ENCODE measurements around the gene SPSB1.

Gene SPSB1

DNA sequence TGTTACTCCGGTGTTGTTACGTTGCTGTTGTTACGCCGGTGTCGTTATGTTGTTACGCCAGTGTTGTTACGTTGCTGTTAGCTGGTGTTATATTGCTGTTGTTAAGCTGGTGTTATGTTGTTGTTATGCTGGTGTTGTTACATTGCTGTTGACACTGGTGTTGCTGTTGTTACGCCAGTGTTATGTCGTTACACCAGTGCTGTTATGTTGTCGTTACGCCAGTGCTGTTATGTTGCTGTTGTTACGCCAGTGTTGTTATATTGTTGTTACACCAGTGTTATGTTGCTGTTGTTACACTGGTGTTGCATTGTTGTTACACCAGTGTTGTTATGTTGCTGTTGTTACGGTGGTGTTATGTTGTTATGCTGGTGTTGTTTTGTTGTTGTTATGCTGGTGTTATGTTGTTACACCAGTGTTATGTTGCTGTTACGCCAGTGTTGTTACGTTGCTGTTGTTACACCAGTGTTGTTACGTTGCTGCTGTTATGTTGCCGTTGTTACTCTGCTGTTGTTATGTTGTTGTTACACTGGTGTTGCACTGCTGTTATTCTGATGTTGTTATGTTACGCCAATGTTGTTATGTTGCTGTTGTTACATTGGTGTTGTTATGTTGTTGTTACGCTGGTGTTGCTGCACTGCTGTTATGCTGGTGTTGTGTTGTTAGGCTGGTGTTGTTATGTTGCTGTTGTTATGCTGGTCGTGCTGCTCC is 32.5 kb upstream of the SPSB1 start:
- DNase-seq = no peak

DNA sequence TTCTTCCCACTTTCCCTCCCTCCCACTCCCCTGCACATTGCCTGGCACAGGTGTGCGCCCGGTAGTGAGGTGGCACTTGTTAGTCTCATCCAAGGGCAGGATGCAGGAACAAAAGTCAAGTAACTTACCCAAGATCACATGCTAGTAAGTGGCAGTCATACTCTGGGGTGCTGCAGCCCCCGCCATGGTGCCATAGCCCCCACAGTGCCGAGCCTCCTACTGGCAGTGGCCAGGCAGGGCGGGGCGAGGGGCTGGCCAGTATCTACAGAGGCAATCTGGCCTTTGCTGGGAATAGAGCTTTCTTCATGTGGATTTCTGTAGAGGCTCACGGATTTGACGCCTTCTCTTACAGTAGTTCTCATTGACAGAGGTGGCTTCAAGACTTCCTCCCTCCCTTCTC is 31.2 kb upstream of the SPSB1 start:
- DNase-seq = no peak

DNA sequence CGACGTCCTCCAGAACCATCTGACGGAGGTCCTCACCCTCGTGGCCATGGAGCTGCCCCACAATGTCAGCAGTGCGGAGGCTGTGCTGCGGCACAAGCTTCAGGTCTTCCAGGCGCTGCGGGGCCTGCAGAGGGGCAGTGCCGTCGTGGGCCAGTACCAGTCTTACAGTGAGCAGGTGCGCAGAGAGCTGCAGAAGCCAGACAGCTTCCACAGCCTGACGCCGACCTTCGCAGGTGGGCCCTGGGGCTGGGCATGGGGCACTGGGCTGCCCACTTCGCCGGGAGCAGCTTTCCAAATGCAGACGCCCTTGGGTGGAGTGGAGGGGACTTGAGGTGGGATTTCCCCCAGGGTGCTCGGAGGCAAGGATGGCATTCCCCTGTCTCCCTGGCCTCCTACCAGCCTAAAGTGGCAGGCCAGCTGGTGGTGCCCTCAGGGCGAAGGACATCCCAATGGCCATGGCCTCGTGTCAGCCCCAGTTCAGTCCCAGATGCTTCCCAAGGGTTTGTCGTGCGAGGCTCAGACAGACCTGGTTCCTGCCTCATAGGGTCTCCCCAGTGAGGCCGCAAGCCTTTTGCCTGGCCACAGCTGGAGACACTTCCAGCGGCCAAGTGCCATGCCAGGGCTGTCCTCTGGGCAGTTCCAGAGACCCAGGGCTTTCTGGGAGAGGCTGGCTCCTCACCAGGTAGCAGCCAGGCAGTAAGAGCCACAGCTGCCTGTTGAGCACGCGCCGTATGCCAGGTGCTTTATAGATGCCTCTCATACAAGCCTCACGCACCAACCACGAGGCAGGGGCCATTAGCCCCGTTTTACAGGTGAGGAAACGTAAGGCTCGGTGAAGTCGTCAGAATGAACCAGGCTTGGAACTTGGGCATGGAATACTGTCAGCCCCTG is 30.4 kb upstream of the SPSB1 start:
- DNase-seq = no peak

DNA sequence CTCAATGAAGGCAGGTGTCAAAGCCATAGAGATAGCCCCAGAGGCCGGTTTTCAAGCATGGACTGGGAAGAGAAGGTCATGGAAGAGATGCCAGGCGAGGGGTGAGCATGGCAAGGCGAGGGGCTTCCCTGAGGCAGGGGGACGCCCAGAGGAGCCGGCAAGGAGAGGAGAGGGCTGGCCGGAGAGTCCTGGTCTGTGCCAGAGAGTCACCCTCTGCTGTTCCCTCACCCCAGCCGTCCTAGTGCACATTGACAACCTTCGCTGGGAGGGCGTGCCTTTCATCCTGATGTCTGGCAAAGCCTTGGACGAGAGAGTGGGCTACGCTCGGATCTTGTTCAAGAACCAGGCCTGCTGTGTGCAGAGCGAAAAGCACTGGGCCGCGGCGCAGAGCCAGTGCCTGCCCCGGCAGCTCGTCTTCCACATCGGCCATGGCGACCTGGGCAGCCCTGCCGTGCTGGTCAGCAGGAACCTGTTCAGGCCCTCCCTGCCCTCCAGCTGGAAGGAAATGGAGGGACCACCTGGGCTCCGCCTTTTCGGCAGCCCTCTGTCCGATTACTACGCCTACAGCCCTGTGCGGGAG is 29.3 kb upstream of the SPSB1 start:
- DNase-seq = no peak

DNA sequence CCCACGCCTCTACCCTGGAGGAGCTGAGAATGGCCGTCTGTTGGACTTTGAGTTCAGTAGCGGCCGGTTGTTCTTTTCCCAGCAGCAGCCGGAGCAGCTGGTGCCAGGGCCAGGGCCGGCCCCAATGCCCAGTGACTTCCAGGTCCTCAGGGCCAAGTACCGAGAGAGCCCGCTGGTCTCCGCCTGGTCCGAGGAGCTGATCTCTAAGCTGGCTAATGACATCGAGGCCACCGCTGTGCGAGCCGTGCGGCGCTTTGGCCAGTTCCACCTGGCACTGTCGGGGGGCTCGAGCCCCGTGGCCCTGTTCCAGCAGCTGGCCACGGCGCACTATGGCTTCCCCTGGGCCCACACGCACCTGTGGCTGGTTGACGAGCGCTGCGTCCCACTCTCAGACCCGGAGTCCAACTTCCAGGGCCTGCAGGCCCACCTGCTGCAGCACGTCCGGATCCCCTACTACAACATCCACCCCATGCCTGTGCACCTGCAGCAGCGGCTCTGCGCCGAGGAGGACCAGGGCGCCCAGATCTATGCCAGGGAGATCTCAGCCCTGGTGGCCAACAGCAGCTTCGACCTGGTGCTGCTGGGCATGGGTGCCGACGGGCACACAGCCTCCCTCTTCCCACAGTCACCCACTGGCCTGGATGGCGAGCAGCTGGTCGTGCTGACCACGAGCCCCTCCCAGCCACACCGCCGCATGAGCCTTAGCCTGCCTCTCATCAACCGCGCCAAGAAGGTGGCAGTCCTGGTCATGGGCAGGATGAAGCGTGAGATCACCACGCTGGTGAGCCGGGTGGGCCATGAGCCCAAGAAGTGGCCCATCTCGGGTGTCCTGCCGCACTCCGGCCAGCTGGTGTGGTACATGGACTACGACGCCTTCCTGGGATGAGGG is 28.5 kb upstream of the SPSB1 start:
- DNase-seq = no peak

DNA sequence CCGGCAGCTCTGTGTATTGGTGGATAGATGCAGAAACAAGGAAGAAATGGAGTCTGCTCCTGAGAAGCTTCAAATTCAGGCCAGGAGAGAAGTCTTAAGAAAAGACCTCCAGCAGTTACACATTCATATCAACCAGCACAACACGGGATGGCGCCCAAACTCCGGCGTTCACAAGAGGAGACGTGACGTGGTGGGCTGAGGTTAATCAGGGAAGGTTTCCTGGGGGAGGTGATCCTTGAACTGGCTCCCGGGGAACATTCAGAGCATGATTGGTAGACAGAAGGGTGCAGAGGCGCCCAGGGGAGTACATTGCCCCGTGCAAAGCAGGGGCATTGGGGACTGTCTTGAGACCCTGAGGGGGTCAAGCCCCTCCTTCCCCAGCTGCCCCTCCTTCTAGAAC is 27.7 kb upstream of the SPSB1 start:
- DNase-seq = no peak

DNA sequence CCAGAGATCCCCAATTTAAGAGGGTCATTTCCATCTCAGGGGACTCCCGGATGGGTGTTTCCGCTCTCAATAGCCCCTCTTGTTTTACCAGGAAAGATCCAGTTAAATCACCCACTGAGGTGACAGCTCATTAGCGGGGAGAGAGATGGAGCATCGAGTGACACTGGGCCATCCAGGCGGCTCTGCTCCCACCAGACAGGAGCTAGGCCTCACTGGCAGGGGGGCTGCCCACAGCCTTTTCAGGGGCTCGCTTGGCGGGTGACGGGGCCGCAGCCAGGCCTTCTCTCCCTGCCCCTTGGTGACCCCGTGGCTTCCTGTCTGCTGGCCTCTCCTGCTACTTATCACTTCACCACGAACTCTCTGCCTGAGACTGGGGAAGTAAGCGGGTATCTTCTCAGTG is 26.7 kb upstream of the SPSB1 start:
- no peak for DNase-seq

DNA sequence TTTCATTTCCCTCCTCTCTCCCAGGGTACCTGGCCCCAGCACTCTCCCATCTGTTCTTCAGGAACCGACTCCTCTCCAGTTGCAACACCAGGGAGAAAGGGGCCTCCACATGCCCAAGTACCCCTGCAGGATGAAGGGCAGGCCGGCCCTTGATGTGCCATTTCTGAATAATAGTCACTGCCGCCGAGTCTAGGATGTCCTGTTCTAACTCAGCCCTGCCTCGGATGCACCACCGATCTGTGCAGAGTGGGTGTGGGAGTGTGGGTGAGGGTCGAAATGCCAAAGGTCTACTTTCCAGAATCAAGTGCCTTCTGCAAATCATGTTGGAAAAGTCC is 25.4 kb upstream of the SPSB1 start:
- no peak for DNase-seq

DNA sequence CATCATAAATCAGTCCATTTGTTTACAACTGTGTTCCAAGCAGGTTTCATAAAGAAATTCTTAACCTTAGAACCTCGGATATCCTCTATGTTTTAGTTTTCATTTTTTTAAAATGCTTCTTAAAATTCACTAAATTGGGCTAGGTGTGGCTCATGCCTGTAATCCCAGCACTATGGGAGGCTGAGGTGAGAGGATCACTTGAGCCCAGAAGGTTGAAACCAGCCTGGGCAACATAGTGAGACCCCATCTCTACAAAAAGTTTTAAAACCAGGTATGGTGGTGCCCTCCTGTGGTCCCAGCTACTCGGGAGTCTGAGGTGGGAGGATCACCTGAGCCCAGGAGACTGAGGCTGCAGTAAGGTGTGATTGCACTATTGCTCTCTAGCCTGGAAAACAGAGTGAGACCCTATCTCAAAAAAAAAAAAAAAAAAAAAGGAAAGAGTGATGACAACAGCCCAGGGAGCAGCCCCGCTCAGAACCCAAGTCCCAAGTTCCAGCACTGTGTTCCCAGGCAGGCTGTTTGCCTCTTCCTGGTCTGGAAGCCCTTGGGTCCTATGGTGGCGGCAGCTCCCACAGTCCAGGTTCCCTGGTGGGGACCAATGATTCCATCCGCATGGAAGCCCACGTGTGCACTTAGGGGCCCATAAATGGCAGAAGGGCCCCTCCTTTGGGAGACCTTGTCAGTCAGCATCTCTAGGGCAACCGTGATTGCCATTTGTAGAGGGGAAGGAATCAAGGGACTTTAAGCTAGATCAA is 24.7 kb upstream of the SPSB1 start:
- no peak for DNase-seq

DNA sequence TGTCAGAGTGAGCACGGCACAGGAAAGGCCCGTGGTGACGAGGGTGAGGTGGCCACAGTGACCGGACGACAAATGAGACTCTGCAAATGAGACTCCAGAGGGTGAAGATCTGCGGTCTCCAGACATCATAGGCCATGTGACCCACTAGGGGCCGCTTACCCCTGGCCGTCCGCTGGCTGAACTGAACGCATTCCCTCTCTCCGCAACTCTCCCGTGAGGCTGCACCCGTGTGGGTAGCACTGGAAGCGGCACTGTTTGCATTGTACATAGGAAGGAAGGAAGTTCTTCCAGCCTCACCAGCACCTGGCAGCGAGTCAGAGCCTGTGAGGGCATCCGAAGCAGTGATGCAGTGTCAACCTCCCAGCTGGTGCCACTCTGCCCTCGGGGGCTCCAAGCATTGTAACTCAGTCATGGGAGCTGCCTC is 23.6 kb upstream of the SPSB1 start:
- DNase-seq = no peak

DNA sequence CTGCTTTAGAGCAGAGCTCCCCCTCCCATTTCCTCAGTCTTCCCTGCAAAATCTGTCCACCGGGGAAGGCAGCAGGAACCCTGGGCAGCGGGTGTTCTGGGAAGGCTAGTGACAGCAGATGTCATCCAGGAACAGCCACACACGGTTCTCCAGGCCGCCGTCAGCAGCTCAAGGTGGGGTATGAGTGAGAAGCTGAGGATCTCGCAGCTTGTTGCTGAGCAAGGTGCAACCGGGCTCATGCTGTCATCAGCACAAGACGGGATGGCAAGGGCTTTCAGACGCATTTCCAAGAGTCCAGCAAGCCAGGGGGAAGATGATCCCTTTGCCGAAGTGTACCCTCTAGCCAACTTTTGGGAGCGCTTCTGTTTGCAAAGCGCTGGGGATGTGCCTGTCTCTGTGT is 23.0 kb upstream of the SPSB1 start:
- DNase-seq = no peak

DNA sequence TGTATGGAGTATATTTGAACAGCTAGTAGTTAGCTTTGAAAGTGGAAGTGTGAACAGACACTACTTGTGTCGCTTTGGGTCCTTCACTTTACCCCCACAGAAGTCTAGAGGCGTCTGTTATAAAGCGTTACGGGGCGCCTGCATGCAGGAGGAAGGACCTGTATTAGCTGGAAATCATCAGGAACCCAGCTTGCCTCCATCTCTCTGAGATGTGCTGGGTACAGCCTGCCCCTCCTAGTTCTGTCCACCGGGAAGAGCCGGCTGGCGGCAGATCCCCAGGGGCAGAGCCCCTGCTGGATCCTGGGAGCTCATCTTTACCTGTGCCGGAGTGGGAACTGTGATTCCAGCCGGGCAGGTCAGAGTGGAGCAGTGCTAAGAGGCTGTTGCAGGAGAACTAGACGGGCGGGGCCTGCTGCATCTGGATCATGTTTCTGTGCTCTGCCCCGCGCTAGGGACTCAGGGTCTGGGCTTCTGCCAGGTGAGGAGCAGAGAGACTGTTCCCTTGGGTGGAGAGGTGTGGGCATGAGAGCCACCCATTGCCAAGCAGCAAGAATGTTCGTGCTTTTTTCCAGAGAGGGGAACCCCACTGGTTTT is 22.3 kb upstream of the SPSB1 start:
- no peak for DNase-seq

DNA sequence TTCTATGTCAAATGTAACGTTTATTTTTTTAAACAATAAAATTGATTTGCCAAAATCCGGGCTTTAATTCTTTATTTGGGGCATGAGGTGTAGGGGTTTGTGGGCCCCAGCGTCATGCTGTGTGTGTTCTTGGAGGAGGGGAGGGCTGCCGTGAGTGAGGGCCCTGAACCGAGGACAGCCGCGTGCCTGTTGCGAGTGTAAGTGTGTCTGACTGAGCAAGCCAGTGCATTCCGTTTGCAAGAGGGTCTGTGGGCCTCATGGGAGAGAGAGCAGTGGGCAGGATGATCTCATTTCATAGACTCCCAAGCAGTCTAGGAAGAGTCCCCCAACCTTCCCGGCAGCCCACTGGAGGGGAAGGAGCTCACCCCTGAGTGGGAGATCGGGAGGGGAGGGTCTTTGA is 21.4 kb upstream of the SPSB1 start:
- DNase-seq = no peak

DNA sequence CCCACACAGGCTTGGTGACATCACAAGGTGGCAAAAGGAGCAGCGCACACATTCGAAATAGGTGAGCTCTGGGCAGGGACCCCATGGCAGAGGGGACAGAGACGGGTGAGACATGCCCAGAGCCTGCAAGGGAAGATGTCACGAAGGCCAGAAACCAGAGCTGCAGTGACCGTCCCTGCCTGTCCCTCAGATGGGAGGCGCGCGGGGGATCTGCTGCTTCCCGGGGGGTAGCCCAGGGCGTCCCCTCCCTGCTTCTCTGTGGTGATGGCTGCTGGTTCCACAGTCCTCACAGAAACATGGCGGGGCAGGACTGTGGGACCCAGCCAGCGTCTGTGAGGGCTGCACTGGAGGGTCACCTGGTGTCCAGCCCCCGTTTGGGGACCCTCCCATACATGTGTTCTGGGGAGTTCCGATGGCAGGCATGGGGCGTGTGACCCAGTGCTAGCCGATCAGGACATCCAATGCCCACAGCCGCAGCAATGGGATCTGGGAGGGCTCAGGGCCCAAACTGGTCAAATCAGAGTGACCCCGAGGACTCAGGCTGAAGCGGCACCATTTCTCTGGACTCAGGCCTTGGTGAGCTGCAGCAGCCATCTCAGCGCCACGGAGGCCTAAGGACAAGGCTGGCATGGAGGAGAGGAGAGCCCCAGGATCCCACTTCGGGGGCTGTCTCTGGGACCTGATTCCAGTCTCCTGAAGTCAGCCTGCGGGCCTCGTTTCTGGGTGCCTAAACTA is 20.7 kb upstream of the SPSB1 start:
- no peak for DNase-seq

DNA sequence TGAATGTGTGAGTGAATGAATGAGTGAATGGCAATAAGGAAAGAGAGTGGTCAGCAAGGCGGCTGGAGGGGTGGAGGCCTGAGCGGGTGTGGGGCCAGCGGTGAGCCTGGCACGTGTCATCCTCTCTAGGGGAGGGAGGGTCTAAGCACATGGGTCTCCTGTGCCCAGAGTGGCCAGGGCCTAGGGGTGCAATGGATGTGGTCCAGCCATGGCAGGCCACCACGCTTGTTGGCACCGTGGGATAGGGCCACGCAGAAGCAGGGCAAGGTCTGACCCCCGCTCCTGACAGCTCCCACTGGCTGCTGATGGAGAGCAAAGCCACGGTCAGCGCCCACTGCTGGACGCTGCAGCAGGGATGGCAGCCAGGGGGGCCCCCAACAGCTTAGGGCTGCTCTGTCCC is 19.5 kb upstream of the SPSB1 start:
- DNase-seq = no peak

DNA sequence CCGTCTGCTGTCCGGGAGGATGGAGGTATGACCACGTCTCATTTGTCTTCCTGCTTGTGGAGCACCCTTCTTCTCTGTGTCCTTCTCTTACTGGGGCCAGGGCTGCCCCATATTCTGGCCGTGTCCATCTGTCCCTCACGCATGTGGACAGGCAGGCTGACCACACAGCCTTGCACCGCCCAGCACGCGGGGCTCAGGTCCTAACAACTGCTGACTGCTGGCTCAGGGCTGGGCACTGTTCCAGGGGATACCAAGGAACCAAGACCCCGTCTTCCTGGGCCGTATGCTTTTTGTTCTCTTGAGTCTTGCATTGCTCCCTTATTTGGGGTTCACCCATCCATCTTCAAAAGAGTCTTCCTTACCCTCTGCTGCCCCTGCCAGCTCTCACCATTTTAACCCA is 17.5 kb upstream of the SPSB1 start:
- no peak for DNase-seq

DNA sequence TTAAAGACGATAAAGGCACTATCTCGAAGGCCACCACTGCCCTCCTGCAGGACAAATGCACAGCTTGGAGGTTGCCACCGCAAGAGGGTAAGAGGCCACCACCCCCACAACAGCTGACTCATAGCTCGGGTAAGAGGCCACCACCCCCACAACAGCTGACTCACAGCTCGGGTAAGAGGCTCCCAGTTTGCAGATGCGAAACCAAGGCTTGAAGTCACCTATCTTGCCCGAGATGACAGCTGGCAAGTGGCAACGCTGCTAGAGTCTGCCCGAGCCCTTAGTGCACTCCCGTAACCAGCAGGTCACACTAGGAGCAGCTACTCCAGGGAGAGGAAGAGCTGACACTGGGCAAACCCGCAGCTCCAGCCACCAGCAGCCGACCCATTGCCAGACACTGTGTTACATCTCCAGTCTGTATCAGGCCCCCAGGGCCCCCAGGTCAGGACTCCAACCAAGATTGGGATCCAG is 17.1 kb upstream of the SPSB1 start:
- no peak for DNase-seq

DNA sequence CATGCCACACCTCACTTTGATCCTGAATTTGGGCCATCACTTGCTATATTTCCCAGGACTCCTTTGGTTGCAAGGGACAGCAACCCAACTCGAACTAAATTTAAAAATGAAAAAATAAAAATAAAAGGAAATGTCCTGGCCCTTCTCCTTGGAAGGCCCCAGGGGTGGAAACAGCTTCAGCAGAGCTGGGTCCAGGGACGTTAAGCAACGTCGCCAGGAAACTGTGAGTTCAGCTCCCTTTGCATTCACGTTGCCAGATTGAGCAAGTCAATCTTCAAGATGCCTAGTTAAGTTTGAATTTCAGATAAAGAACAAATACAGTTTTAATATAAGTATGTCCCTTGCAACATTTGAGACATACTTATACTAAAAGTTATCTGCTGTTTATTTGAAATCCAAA is 14.6 kb upstream of the SPSB1 start:
- DNase-seq = no peak

DNA sequence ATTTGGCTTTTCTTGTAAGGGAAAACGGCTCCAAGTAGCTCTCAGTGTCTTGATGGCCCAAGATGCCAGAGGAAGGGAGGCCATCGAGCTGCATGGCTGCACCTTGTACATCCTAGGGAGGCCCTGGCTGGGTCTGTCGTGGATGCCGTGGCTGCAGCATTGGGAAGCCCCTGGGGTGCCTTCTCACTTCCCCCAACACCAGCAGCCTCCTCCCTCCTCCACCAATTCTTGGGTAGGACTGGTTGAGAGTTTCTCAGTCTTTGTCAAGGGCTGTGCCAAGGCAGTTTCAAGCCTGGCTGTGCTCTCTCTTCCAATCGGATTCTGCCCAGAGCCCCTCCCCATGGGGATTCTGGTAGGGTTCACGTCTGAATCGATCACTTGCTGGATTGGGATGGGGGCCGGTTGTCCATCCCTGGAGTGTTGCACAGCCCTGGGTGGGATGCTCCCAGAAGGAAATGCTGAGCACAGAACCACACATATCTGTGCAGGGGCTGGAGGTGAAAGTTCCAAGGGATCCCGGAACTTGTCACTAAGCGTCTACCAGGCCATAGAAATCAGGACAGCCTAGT is 14.0 kb upstream of the SPSB1 start:
- no peak for DNase-seq

DNA sequence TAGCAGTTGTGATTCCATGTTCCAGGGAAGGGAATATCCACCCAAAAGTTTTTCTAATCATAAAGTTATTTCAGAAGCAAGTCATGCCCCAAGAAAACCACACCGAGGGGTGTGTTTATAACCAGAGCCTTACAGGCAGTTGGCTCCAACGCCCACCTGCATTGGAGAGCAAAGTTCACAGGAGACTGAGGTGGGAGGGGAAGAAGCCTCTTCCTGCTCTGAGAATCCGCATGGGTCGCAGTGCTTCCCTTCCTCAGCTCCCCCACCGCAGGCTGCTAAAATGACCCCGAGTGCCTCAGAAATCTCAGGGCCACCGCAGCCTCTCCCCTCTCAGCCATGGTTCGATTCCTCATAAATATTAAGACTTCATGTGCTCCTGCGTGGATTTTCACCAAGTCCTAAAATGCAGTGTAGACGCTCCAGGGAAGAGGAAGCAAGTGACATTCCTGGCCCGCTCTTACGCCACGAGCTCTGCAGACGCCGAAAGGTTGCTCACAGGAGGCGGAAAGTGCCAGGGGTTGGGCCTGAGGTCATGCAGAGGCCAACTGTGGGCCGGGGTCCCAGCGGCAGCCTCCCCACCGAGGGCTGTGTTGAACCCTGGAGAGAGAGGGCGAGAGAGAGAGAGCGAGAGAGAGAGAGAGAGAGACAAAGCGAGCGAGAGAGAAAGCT is 13.4 kb upstream of the SPSB1 start:
- DNase-seq = no peak

Measured in cortex of kidney (tissue), 1 donor.